Right lobe of liver (tissue), 6 donors: Measurements from ENCODE around the gene PLA2G4C. TPM values are rescaled to one million over a fixed set of nuclear protein-coding genes. Genes with fewer than 3 reads are reported as not detected.

ENCODE experiments used
- ATAC-seq, 4 donors: fragments of 200-7000 bp; cut with Tn5 transposase; one replicate each; pipeline ENCODE4 v1.9.1; 2020; ENCODE audit warnings: mild to moderate bottlenecking in 4 of 4, moderate library complexity in 4 of 4
- DNase-seq, 3 donors: peaks; one replicate each; pipeline ENCODE4 v3.0.0-alpha.2; 2020
- H3K27ac ChIP-seq, 3 donors: fragments of 200-600 bp; one replicate each; pipeline ENCODE4 v1.8.0; 2022
- H3K27me3 ChIP-seq, 2 donors: fragments of 200-600 bp; one replicate each; pipeline ENCODE4 v1.8.0; 2022
- H3K36me3 ChIP-seq, 4 donors: fragments of 200-600 bp; sonication (generic) in 1 of 4; one replicate each; pipeline versions ENCODE4 v1.5.1 to v1.8.0; 2017 to 2022; ENCODE audit warnings: control low read depth in 1 of 4
- H3K4me1 ChIP-seq, 4 donors: fragments of 200-600 bp; sonication (generic) in 1 of 4; one replicate each; pipeline versions ENCODE4 v1.5.1 to v1.8.0; 2017 to 2022; ENCODE audit warnings: control low read depth in 1 of 4
- H3K4me3 ChIP-seq, 3 donors: fragments of 200-600 bp; one replicate each; pipeline ENCODE4 v1.8.0; 2022
- H3K9me3 ChIP-seq, 4 donors: fragments of 200-600 bp; sonication (generic) in 1 of 4; one replicate each; pipeline versions ENCODE4 v1.5.1 to v1.8.0; 2017 to 2022; ENCODE audit warnings: control low read depth in 1 of 4
- CTCF ChIP-seq, 4 donors: fragments of 200-600 bp in 3 of 4; fragments of 450-650 bp in 1 of 4; IDR thresholded peaks; one replicate each; pipeline versions ENCODE4 v1.5.1 to v1.8.0; 2016 to 2022; ENCODE audit warnings: antibody characterized with exemption in 4 of 4, mild to moderate bottlenecking in 2 of 4
- POLR2A ChIP-seq: fragments of 450-650 bp; IDR thresholded peaks from one replicate; pipeline ENCODE4 v1.6.1; 2017; ENCODE audit warnings: antibody characterized with exemption, mild to moderate bottlenecking
- WGBS: methylation state at CpG from one replicate; pipeline ENCODE4 v1.1.6; 2018; ENCODE audit warnings: low coverage, low lambda C conversion rate; ENCODE audit not compliant: insufficient coverage; ENCODE audit errors: missing lambda C conversion rate; 5-methylcytosine and 5-hydroxymethylcytosine counted together
- intact Hi-C, 2 donors: fragments of 100-400 bp; cut with DNase I; formaldehyde crosslinking; loops; one replicate each; pipeline versions ENCODE4 v1.11.2 to v1.14.1; 2022
- total RNA-seq, 6 experiments: library from RNA; depleted of rRNA in 2 of 6; stranded (reverse); fragments of >200 nt in 2 of 6; fragmentation: NEBNext Ultra II Directional in 3 of 6; extraction: Animal tissue kit (Norgen Biotek cat#: 25700) in 3 of 6; gene quantifications; one replicate each; pipeline versions ENCODE4 v1.1.0 to v1.2.4, GENCODE V29; 2016 to 2023
- donor health status: DM: no; HTN: yes; CAD: no.
- donor health status: DM: no; HTN: no; CAD: no.
- donor health status: DM: no; HTN: no; CAD: no.
- donor health status: DM: no; HTN: yes; CAD: no.
- donor health status: DM: no; HTN: yes; CAD: no.

PLA2G4C gene
- total RNA-seq, 6 experiments from 2014 or later = 3.8 to 29.7 (median 9.8) TPM

GRCh38 chr19:48020686-48021085 is 89.9 kb downstream of the PLA2G4C start:
- Histone ChIP-seq H3K36me3 (no peaks in the 10 kb centered on the region), H3K27ac (no peak overlapping the region), H3K27me3 (no peaks in the 10 kb centered on the region), H3K4me1 (no peaks in the 10 kb centered on the region), H3K4me3 (no peak overlapping the region), H3K9me3 (no peaks in the 10 kb centered on the region)
- no peak for TF ChIP-seq POLR2A
- TF ChIP-seq CTCF (IDR thresholded peaks at IDR 0.05) = no peak
- intact Hi-C loops = no loop called here
- 50% methylated on average over 3 of the region's 3 CpGs for WGBS
- DNase-seq = no peak
- no peak for ATAC-seq

- no peak overlapping the region for H3K27ac ChIP-seq
- whole genome bisulfite sequencing = 69% methylated on average over 11 of the region's 11 CpGs
- no peak for DNase-seq
These were observed 99.5 kb downstream of the PLA2G4C start for GRCh38 chr19:48010932-48011758.

GRCh38 chr19:48006762-48007161 is 103.9 kb downstream of the PLA2G4C start:
- 70% methylated on average over 6 of the region's 6 CpGs for WGBS
- H3K4me1 ChIP-seq = no peaks in the 10 kb centered on the region
- H3K36me3 ChIP-seq = no peaks in the 10 kb centered on the region
- no peaks in the 10 kb centered on the region for H3K9me3 ChIP-seq
- no peak overlapping the region for H3K4me3 ChIP-seq
- H3K27me3 ChIP-seq = no peaks in the 10 kb centered on the region
- intact Hi-C loops = no loop called here
- H3K27ac ChIP-seq = no peak overlapping the region
- DNase-seq (no peak), ATAC-seq (no peak)
- TF ChIP-seq CTCF (IDR thresholded peaks at IDR 0.05) (no peak), POLR2A (no peak)

More at GRCh38 chr19:48010932-48011758, 99.5 kb downstream of the PLA2G4C start:
- H3K4me1 ChIP-seq = no peaks in the 10 kb centered on the region
- no peaks in the 10 kb centered on the region for H3K36me3 ChIP-seq
- no peaks in the 10 kb centered on the region for H3K9me3 ChIP-seq
- no peak for ATAC-seq
- TF ChIP-seq POLR2A (no peak), CTCF (IDR thresholded peaks at IDR 0.05) (no peak)
- intact Hi-C loops = no loop called here
- no peak overlapping the region for H3K4me3 ChIP-seq
- H3K27me3 ChIP-seq = no peaks in the 10 kb centered on the region

GRCh38 chr19:48004236-48004635 is 106.4 kb downstream of the PLA2G4C start:
- intact Hi-C loops = no loop called here
- Histone ChIP-seq H3K4me3 (no peak overlapping the region), H3K27me3 (no peaks in the 10 kb centered on the region), H3K27ac (no peak overlapping the region), H3K9me3 (no peaks in the 10 kb centered on the region), H3K4me1 (no peaks in the 10 kb centered on the region), H3K36me3 (no peaks in the 10 kb centered on the region)
- TF ChIP-seq CTCF (IDR thresholded peaks at IDR 0.05) (no peak), POLR2A (no peak)
- no peak for DNase-seq
- no peak for ATAC-seq
- 54% methylated on average over 3 of the region's 6 CpGs for WGBS
